ENCODE data around the gene IL10. TPM values are rescaled to one million over a fixed set of nuclear protein-coding genes. Genes with fewer than 3 reads are reported as not detected.

Gene IL10
- total RNA-seq, 1 donor from 2014 or later, result not detected

- Histone ChIP-seq H2AFZ (replicated peaks) (no peak overlapping the region), H3K27ac (no peak overlapping the region), H3K36me3 (no peaks in the 10 kb centered on the region), H3K79me2 (ENCODE audit: low read depth) (no peaks in the 10 kb centered on the region), H3K27me3 (no peaks in the 10 kb centered on the region), H3K4me3 (no peak overlapping the region), H4K20me1 (ENCODE audit: low read depth) (no peaks in the 10 kb centered on the region), H3K4me2 (no peak overlapping the region), H3K4me1 (no peaks in the 10 kb centered on the region), H3K9me3 (ENCODE audit: low read depth) (no peaks in the 10 kb centered on the region), H3K9ac (no peak overlapping the region), H3F3A (ENCODE audit: low read depth) (no peaks in the 10 kb centered on the region)
- Mint-ChIP-seq H3K4me1 (peaks cover 5% of the 10 kb centered on the region), H3K27ac (no peak overlapping the region), H3K36me3 (no peaks in the 10 kb centered on the region), H3K9me3 (no peaks in the 10 kb centered on the region), H3K4me3 (no peak overlapping the region), H3K27me3 (ENCODE audit: insufficient read depth, low read depth) (peaks cover 2% of the 10 kb centered on the region)
- TF ChIP-seq EZH2phosphoT487 (IDR thresholded peaks at IDR 0.05) (no peak), EZH2 (IDR thresholded peaks at IDR 0.05) (no peak), CTCF (IDR thresholded peaks at IDR 0.05) (no peak)
- no peak for DNase-seq (ENCODE audit: low spot score)
These were observed 12.2 kb upstream of the IL10 start for GRCh38 chr1:206784471-206784903.

GRCh38 chr1:206783506-206783905 is 11.2 kb upstream of the IL10 start:
- Histone ChIP-seq H3K36me3 (no peaks in the 10 kb centered on the region), H3K9me3 (ENCODE audit: low read depth) (no peaks in the 10 kb centered on the region), H3K79me2 (ENCODE audit: low read depth) (no peaks in the 10 kb centered on the region), H3K4me2 (no peak overlapping the region), H3F3A (ENCODE audit: low read depth) (no peaks in the 10 kb centered on the region), H3K4me3 (no peak overlapping the region), H3K4me1 (no peaks in the 10 kb centered on the region), H3K27me3 (no peaks in the 10 kb centered on the region), H3K27ac (no peak overlapping the region), H3K9ac (no peak overlapping the region), H2AFZ (replicated peaks) (no peak overlapping the region), H4K20me1 (ENCODE audit: low read depth) (no peaks in the 10 kb centered on the region)
- Mint-ChIP-seq H3K27me3 (ENCODE audit: insufficient read depth, low read depth) (peaks cover 2% of the 10 kb centered on the region), H3K27ac (no peak overlapping the region), H3K36me3 (no peaks in the 10 kb centered on the region), H3K4me3 (no peak overlapping the region), H3K9me3 (no peaks in the 10 kb centered on the region), H3K4me1 (peaks cover 5% of the 10 kb centered on the region)
- no peak for DNase-seq (ENCODE audit: low spot score)
- TF ChIP-seq EZH2 (IDR thresholded peaks at IDR 0.05) (no peak), EZH2phosphoT487 (IDR thresholded peaks at IDR 0.05) (no peak), CTCF (IDR thresholded peaks at IDR 0.05) (no peak)

- Histone ChIP-seq H3K27me3 (no peaks in the 10 kb centered on the region), H3K9ac (no peak overlapping the region), H3K79me2 (ENCODE audit: low read depth) (no peaks in the 10 kb centered on the region), H4K20me1 (ENCODE audit: low read depth) (no peaks in the 10 kb centered on the region), H3F3A (ENCODE audit: low read depth) (no peaks in the 10 kb centered on the region), H3K4me3 (no peak overlapping the region), H3K27ac (no peak overlapping the region), H3K9me3 (ENCODE audit: low read depth) (no peaks in the 10 kb centered on the region), H3K36me3 (no peaks in the 10 kb centered on the region), H3K4me1 (no peaks in the 10 kb centered on the region), H2AFZ (replicated peaks) (no peak overlapping the region), H3K4me2 (no peak overlapping the region)
- DNase-seq (ENCODE audit: low spot score), result no peak
- Mint-ChIP-seq H3K4me3 (no peak overlapping the region), H3K9me3 (no peaks in the 10 kb centered on the region), H3K4me1 (peaks cover 5% of the 10 kb centered on the region), H3K36me3 (no peaks in the 10 kb centered on the region), H3K27ac (no peak overlapping the region), H3K27me3 (ENCODE audit: insufficient read depth, low read depth) (peaks cover 2% of the 10 kb centered on the region)
- no peak for TF ChIP-seq EZH2phosphoT487 (IDR thresholded peaks at IDR 0.05)
- TF ChIP-seq CTCF (IDR thresholded peaks at IDR 0.05), result no peak
- TF ChIP-seq EZH2 (IDR thresholded peaks at IDR 0.05), result no peak
These were observed 10.2 kb upstream of the IL10 start for GRCh38 chr1:206782448-206782847.

All from neural progenitor cell (in vitro differentiated cells).